Pons (tissue), 1 donor: Measurements from ENCODE around the gene MDH1.
"Not testable (repeated sequence)": the region's sequence is repeated elsewhere in the genome, so short reads cannot be mapped to it uniquely, and the experiment has no call there.

Source experiments
- DNase-seq: peaks from one replicate; pipeline ENCODE4 v3.0.0-alpha.2; 2016; ENCODE audit warnings: low spot score

MDH1 gene

GRCh38 chr2:63588385-63589147 lies at the start of gene MDH1, which contains the start of gene WDPCP:
Gene MDH1, plus strand, starts transcription at chr2:63588963. Its CDS starts 81 bp downstream, at chr2:63589044.
Gene WDPCP, minus strand, starts transcription at chr2:63588477. Its CDS starts 206 bp downstream, at chr2:63588271.
- DNase-seq = peak; percentile 99

GRCh38 chr2:63539416-63540162 lies 49.2 kb upstream of the MDH1 start:
- no peak for DNase-seq

GRCh38 chr2:63544017-63544627 lies 44.6 kb upstream of the MDH1 start:
- no peak for DNase-seq

- no peak for DNase-seq
These were observed 43.7 kb upstream of the MDH1 start for GRCh38 chr2:63545023-63545422.

- DNase-seq = no peak
These were observed 35.7 kb upstream of the MDH1 start for GRCh38 chr2:63553049-63553448.

- no peak for DNase-seq
These were observed 33.5 kb upstream of the MDH1 start for GRCh38 chr2:63555299-63555698.

- DNase-seq = no peak
These were observed 32.8 kb upstream of the MDH1 start for GRCh38 chr2:63555931-63556330.

- not testable (repeated sequence) for DNase-seq
These were observed 30.9 kb upstream of the MDH1 start for GRCh38 chr2:63557819-63558218.

- not testable (repeated sequence) for DNase-seq
These were observed 29.8 kb upstream of the MDH1 start for GRCh38 chr2:63558922-63559321.

GRCh38 chr2:63562751-63563150 lies 26.0 kb upstream of the MDH1 start:
- DNase-seq = no peak

- DNase-seq = no peak
These were observed 19.0 kb upstream of the MDH1 start for GRCh38 chr2:63569740-63570139.

- no peak for DNase-seq
These were observed 17.5 kb upstream of the MDH1 start for GRCh38 chr2:63571291-63571690.

- no peak for DNase-seq
These were observed 16.8 kb upstream of the MDH1 start for GRCh38 chr2:63572001-63572400.

- not testable (repeated sequence) for DNase-seq
These were observed 15.7 kb upstream of the MDH1 start for GRCh38 chr2:63573026-63573425.

GRCh38 chr2:63573726-63574345 lies 14.9 kb upstream of the MDH1 start:
- DNase-seq = not testable (repeated sequence)

- DNase-seq = no peak
These were observed 12.2 kb upstream of the MDH1 start for GRCh38 chr2:63576546-63576945.

- no peak for DNase-seq
These were observed 10.0 kb upstream of the MDH1 start for GRCh38 chr2:63578767-63579166.

GRCh38 chr2:63580651-63581297 lies 8.0 kb upstream of the MDH1 start:
- DNase-seq = no peak

- DNase-seq = peak; percentile 65
These were observed 7.3 kb upstream of the MDH1 start for GRCh38 chr2:63581298-63581961.

GRCh38 chr2:63582873-63583272 lies 5.9 kb upstream of the MDH1 start:
- DNase-seq = no peak

- DNase-seq = no peak
These were observed 864 bp upstream of the MDH1 start for GRCh38 chr2:63587814-63588384.
